Stimulated activated CD8-positive, alpha-beta memory T cell treated with anti-CD3 and anti-CD28 coated beads, Interleukin-12 subunit alpha, Interleukin-12 subunit beta, amount 100 ng/mL, for 4 hours (primary cell): ENCODE data around the gene FASLG.

ENCODE experiments used
- DNase-seq: peaks from one replicate; pipeline ENCODE4 v3.0.0-alpha.2; 2020; ENCODE audit warnings: low read depth

FASLG gene

DNA sequence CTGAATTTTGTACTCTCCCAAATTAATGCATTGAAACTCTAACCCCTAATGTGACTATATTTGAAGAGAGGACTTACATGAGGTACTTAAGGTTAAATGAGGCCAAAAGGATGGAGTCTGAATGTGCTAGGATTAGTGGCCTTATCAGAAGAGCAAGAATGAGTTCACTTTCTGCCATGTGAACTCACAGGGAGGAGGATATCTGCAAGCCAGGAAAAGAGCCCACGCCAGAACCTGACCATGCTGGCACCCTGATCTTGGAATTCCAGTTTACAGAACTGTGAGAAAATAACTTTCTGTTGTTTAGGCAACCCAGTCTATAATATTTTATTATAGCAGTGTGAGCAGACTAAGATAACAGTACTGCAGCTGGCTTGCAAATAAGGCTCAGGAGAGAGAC, 12.2 kb upstream of the FASLG start:
- DNase-seq = no peak

- DNase-seq = peak; percentile 42
These were observed 11.8 kb upstream of the FASLG start for GRCh38 chr1:172647110-172647564.

GRCh38 chr1:172647987-172648386, 10.9 kb upstream of the FASLG start:
- no peak for DNase-seq

GRCh38 chr1:172650474-172651193, 8.3 kb upstream of the FASLG start:
- no peak for DNase-seq

DNA sequence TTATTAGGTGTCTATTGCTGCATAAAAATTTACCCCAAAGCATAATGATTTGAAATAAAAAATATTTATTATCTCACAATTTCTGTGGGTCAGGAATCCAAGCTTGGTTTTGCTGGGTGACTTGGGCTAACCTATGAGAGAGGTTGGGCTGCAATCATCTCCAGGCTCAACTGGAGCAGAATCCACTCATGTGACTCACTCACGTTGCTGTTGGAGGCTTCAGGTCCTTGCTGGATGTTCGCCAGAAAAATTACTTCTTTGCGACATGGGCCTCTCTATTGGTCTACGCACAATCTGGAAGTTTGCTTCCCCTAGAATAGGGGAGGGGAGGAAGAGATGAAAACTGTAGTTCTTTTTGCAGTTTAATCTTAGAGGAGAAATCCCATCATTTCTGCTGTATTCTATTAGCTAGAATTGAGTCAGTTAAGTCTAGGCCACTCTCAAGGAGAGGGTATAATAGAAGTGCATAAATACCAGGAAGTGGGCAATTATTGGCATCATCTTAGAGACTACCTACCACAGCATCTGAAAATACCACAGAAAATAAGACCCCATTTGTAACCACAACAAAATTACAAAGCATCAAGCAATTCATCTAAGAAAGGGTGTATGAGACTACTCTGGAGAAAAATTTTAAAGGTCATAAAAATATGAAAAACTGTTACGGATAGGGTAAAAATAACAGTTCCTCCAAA, 5.7 kb upstream of the FASLG start:
- DNase-seq = no peak

GRCh38 chr1:172654535-172654934, 4.4 kb upstream of the FASLG start:
- no peak for DNase-seq

GRCh38 chr1:172656576-172656975, 2.3 kb upstream of the FASLG start:
- DNase-seq = no peak

DNA sequence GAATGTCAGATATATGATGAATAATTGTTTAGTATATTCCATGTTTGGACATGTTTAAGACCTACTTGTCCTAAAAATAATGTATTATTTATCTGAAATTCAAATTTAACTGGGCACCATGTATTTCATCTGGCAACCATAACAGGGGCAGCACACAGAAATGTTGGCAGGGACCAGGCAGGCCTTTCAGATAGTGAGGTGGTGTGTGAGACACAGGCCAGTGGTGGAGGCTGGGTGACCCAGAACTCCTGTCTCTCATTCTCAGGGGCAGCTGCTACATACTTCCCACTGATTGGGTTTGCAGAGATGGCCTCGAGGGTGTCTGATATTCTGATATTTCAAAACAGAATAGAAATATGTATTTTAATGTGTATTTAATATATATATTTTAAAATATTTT, 1.3 kb upstream of the FASLG start:
- no peak for DNase-seq

DNA sequence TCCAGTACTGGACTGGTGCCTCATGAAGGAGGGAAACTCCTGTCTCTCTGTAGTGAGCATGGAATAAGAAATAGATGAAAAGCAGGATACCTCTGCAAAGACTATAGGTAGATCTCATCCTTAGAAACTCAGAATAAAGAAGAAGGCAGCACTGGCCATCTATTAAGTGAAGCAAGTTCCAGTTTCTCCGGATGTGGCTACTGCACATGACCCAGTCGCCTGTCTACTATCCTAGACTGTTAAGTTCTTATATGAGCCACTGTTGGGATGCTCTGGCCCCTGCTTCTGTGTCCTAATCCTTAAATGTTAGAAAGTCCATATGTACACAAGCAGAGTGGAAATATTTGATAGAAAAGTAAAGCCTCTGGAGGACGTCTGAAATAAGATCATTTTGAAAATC, 2.2 kb downstream of the FASLG start:
- DNase-seq = no peak

- peak; percentile 78 for DNase-seq
These were observed 3.7 kb downstream of the FASLG start for GRCh38 chr1:172662464-172663109.

DNA sequence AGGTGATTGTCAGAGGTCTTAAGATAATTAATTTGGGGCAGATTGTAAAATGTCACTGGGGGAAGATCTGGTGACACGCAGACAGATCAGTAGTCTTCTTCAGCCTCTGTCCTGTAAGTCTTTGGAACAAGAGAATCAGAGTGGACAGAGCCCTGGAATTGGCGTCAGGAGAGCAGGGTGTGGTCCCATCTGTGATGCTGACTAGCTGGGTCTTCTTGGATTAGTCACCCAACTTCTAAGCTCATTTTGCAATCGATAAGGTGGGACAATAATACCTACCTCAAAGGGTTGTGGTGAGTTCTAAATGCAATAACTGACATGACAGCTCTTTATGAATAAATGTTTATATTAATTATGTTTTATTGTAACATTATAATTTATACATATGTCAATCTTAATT, 4.8 kb downstream of the FASLG start:
- no peak for DNase-seq

DNA sequence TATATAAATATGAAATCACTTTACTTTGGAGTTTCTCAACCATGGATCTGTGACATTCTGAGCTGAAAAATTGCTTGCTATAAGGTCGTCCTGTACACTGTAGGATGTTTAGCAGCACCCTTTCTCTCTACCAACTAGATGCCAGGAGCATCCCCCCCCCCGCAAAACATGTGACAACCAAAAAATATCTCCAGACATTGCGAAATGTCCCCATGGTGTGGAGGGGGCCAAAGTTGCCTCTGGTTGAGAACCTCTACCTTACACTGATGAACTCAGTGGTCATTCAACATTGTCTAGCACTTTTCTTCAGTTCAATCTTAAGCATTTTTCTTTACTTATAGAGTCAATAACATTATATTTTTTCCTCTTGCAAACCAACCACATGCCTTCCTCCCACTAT, 9.2 kb downstream of the FASLG start:
- no peak for DNase-seq

GRCh38 chr1:172669011-172669410, 10.1 kb downstream of the FASLG start:
- DNase-seq = no peak

- DNase-seq = no peak
These were observed 11.4 kb downstream of the FASLG start for GRCh38 chr1:172670316-172670715.

DNA sequence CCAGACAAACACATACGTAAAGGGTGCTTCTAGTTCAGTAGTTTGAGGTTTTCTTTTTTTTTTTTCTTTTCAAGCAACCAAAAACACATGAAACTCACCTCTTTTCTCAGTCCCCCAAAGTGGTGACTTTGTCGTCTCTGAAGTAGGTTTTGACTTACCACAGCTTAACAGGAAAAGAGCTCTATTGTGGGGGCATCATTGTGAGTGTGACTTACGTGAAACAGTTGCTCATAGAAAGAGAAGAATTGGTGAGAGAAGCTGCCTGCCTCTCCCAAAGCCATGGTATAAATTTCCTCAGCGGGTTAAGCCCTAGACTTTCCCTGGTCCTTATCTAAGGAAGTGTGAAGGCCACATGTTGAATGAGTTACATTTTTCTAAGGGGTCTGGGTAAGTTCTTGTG, 11.9 kb downstream of the FASLG start:
- no peak for DNase-seq

- no peak for DNase-seq
These were observed 12.7 kb downstream of the FASLG start for GRCh38 chr1:172671591-172671990.

GRCh38 chr1:172672720-172673119, 13.8 kb downstream of the FASLG start:
- no peak for DNase-seq

- no peak for DNase-seq
These were observed 14.9 kb downstream of the FASLG start for GRCh38 chr1:172673761-172674160.

DNA sequence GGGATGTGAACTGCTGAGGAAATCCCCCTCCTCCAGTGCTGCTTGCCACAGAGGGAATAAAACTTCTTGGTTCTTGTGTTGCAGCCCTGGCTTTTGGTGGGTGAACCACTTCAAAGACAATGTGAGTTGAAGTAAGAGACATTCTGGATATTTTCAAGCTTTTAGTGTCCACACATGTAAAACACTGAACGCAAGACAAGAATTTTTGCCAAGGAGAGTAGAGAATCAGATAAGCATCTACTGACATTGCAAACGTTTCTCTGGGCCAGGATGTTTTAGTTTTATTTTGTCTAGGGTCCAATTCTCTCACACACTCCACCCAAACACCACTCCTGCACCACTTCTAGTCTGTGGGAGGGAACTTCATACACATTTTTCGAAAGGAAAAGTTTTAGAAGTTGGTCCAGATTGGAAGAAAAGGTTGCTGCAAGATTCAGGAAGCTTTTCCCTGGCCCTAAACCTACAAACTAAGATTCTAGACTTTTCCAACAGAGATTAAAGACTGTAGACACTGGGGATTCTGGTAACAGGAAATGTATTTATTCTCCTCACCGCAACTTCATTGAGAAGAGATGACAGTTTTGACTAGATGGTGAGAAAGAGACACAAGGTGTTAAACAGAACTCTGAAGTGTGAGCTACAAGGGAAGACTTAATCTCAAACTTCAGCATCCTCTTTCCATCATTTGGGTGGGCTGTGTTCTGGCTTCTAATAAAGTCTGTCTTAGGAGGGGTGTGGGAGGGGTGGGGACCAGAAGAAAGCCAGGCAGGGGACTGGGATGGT, 16.1 kb downstream of the FASLG start:
- no peak for DNase-seq

DNA sequence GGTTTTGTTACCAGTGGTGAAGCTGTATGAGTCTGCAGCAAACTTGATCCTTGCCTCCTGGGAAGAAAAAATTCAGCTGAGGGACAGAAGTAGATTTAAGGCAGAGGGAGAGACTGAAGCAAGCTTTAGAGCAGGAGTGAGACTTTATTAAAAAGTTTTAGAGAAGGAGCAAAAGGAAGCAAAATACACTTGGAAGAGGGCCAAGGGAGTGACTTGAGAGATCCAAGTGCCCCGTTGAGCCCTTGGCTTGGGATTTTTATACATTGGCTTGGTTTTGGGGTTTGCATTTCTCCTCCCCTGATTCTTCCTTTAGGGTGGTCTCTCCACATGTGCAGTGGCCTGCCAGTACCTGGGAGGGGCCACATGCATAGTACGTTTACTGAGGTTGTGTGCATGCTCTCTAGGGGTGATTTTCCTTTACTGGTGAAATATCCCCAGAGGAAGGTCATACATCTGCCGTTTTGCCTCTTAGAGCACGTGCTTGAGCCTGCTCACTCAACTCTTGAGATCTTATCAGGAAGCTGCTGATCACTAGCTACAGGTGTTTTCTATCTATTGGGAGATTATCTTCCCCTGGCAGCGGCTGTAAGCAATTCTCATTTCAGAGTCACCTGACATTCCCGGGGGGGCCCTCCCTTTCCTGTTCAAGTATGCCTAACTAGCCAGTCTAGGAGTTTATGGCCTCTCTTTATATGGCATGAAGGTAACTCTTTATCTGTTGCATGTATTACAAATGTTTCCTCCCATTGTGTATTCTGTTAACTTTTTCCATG, 20.3 kb downstream of the FASLG start:
- DNase-seq = no peak

DNA sequence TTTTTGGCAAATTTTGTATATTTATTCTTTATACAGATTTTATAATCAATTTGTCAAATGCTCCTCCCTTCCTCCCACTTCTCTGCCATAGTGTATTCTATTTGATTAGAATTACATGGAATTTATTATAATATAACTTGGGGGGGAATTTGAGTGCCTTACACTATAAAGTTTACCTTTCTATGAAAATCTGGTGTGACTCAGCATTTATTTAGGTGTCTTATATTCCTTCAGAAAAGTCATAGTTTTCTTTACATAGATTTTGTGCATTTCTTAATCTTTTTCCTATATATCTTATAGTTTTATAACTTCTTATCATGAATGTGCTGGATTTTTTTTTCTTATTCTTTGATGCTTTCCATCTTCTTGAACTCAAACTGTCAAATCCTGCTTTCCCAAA, 21.3 kb downstream of the FASLG start:
- DNase-seq = no peak
